ENCODE measurements around the gene ZNF423. TPM values are rescaled to one million over a fixed set of nuclear protein-coding genes. Genes with fewer than 3 reads are reported as not detected.

ZNF423 gene
- total RNA-seq, 4 donors from 2014 or later: 0.72 to 5.9 (median 1.1) TPM

GRCh38 chr16:49590166-49590871 lies 265.6 kb downstream of the ZNF423 start:
- Histone ChIP-seq H3K9me3 (no peaks in the 10 kb centered on the region), H3K36me3 (no peaks in the 10 kb centered on the region), H3K4me1 (peaks cover 0 to 11% (median 3%) of the 10 kb centered on the region in 3 donors), H3K4me3 (no peak overlapping the region), H3K27me3 (no peaks in the 10 kb centered on the region), H3K27ac (no peak overlapping the region)
- 76 to 89% methylated on average over 9 to 21 of the region's 21 CpGs for WGBS, 2 donors
- intact Hi-C loops (cut with DNase I): loop anchor here (10.0 kb wide), 2 partner anchors 96 to 176 kb away; no protein-coding TSS in a partner anchor
- no peak for TF ChIP-seq CTCF (IDR thresholded peaks at IDR 0.05)
- no peak for TF ChIP-seq POLR2A (IDR thresholded peaks at IDR 0.05)
- no peak for DNase-seq

DNA sequence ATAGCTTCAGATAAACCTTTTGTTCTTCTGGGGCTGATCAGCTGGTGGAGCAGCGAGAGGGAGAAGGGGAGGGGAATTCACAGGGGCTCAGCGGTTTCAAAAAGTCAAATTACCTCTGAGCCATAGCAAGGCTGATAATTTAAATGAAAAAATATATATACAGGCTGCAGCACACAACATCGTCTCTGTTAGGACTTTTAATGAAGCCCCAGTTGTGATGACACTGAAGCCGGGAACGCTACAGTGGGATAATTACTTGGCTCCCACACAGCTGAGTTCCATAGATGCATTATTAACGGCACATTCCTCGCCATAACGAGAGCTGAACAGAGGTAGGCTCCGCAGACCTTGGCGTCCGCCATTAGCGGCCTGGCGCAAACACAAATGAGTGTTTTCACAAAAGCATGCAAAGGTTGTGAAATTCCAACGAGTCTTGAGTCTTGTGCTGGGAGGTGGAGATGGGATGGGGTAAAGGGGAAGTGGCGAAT lies 266.3 kb downstream of the ZNF423 start:
- Histone ChIP-seq H3K4me3 (no peak overlapping the region), H3K27ac (no peak overlapping the region), H3K36me3 (no peaks in the 10 kb centered on the region), H3K27me3 (no peaks in the 10 kb centered on the region), H3K4me1 (peaks cover 0 to 5% (median 0%) of the 10 kb centered on the region in 3 donors), H3K9me3 (no peaks in the 10 kb centered on the region)
- WGBS, 2 donors: 78 to 80% methylated on average over 11 to 14 of the region's 15 CpGs
- DNase-seq: no peak
- TF ChIP-seq CTCF (IDR thresholded peaks at IDR 0.05) (no peak), POLR2A (IDR thresholded peaks at IDR 0.05) (no peak)
- intact Hi-C loops (cut with DNase I): loop anchor here (10.0 kb wide), 2 partner anchors 95 to 175 kb away; no protein-coding TSS in a partner anchor

DNA sequence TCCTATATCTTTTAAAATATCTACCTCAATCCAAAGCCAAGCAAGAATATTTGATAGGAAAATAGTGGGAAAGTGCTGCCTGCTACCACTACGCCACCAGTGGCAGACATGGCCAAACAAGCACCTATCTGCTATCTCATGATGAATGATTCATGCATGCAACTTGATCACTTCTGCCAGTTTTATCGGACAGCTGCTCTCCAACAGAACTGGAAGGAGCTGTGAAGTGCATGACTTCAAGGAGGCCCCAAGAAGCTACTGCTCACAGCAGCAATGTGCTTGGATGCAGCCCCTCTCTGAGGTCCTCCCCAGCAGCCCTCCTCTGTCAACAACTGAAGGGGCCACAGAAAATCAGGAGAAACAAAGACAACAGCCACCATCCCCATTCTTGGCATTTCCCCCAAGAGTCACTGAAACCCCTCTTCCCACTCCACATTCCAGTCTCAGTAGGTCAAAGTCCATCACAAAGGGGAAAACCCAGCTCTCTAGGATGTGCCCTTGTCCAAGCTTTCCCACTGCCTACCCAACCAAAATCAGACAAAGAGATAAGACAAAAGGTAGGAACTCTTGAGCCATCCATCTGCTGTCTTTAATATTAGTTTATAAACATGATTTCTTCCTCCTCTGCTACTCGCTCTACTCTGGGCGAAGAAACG lies 267.1 kb downstream of the ZNF423 start:
- no peaks in the 10 kb centered on the region for H3K36me3 ChIP-seq
- intact Hi-C loops (cut with DNase I): no loop called here
- H3K27me3 ChIP-seq: no peaks in the 10 kb centered on the region
- H3K27ac ChIP-seq: no peak overlapping the region
- peaks cover 0 to 5% (median 0%) of the 10 kb centered on the region in 3 donors for H3K4me1 ChIP-seq
- H3K4me3 ChIP-seq: no peak overlapping the region
- DNase-seq: no peak
- H3K9me3 ChIP-seq: no peaks in the 10 kb centered on the region
- TF ChIP-seq POLR2A (IDR thresholded peaks at IDR 0.05): no peak
- TF ChIP-seq CTCF (IDR thresholded peaks at IDR 0.05): no peak
- WGBS, 2 donors: 80 to 82% methylated on average over 5 of the region's 5 CpGs

DNA sequence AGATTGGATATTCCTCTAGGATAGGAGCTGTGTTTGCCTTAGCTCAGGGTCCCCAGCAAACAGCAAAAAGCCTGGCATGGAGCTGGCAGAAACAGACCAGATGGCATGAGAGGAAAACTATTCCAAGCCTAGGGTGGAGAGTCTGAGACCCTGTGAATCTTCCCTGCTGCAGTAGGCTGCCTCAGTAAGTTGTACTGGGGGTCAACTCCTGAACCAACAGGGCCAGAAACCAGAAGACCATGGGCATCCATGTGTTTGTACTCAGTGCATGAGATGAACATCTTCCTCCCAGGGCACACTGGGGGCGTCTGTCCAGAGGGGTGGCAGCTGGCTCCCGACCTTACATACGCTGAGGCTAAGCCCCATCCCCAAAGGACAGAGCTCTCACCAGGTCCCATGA lies 267.9 kb downstream of the ZNF423 start:
- intact Hi-C loops (cut with DNase I): no loop called here
- H3K4me3 ChIP-seq: no peak overlapping the region
- TF ChIP-seq CTCF (IDR thresholded peaks at IDR 0.05) (no peak), POLR2A (IDR thresholded peaks at IDR 0.05) (no peak)
- no peaks in the 10 kb centered on the region for H3K36me3 ChIP-seq
- H3K9me3 ChIP-seq: no peaks in the 10 kb centered on the region
- peaks cover 0 to 5% (median 0%) of the 10 kb centered on the region in 3 donors for H3K4me1 ChIP-seq
- WGBS, 2 donors: 67 to 91% methylated on average over 3 of the region's 3 CpGs
- DNase-seq: no peak
- no peaks in the 10 kb centered on the region for H3K27me3 ChIP-seq
- no peak overlapping the region for H3K27ac ChIP-seq

- H3K9me3 ChIP-seq: no peaks in the 10 kb centered on the region
- peaks cover 0 to 5% (median 0%) of the 10 kb centered on the region in 3 donors for H3K4me1 ChIP-seq
- DNase-seq: no peak
- no peak overlapping the region for H3K4me3 ChIP-seq
- H3K27ac ChIP-seq: no peak overlapping the region
- WGBS, 2 donors: 96 to 100% methylated on average over 1 of the region's 1 CpG
- intact Hi-C loops (cut with DNase I): no loop called here
- H3K27me3 ChIP-seq: no peaks in the 10 kb centered on the region
- TF ChIP-seq POLR2A (IDR thresholded peaks at IDR 0.05) (no peak), CTCF (IDR thresholded peaks at IDR 0.05) (no peak)
- no peaks in the 10 kb centered on the region for H3K36me3 ChIP-seq
Measured at GRCh38 chr16:49587511-49587910, 268.4 kb downstream of the ZNF423 start.
